Neuronal stem cell (in vitro differentiated cells): Measurements from ENCODE around the gene AGAP4. TPM values are rescaled to one million over a fixed set of nuclear protein-coding genes. Genes with fewer than 3 reads are reported as not detected.
"Not testable (repeated sequence)": the region's sequence is repeated elsewhere in the genome, so short reads cannot be mapped to it uniquely, and the experiment has no call there.

Source experiments
- DNase-seq: peaks from one replicate; pipeline ENCODE4 v3.0.0-alpha.2; 2013; ENCODE audit warnings: low spot score
- H2AFZ ChIP-seq: one replicate; pipeline ENCODE4 v1.6.1; 2013; ENCODE audit warnings: mild to moderate bottlenecking, low read length, inconsistent platforms
- H2AK5ac ChIP-seq: 2 replicates; pipeline ENCODE4 v1.6.1; 2013; ENCODE audit warnings: low read depth, mild to moderate bottlenecking, inconsistent platforms, low read length, moderate library complexity, mixed read lengths
- H2BK120ac ChIP-seq: 2 replicates; pipeline ENCODE4 v1.6.1; 2013; ENCODE audit warnings: low read depth, mild to moderate bottlenecking, inconsistent platforms, low read length, moderate library complexity, mixed read lengths
- H2BK12ac ChIP-seq: one replicate; pipeline ENCODE4 v1.6.1; 2013; ENCODE audit warnings: low read length, inconsistent platforms
- H2BK15ac ChIP-seq: 2 replicates; pipeline ENCODE4 v1.6.1; 2013; ENCODE audit warnings: mild to moderate bottlenecking, low read length, inconsistent platforms, mixed read lengths
- H2BK5ac ChIP-seq: one replicate; pipeline ENCODE4 v1.6.1; 2013; ENCODE audit warnings: inconsistent platforms, mild to moderate bottlenecking, low read length, moderate library complexity
- H3K14ac ChIP-seq: one replicate; pipeline ENCODE4 v1.6.1; 2013; ENCODE audit warnings: low read length, inconsistent platforms
- H3K18ac ChIP-seq: 2 replicates; pipeline ENCODE4 v1.6.1; 2013; ENCODE audit warnings: low read length, inconsistent platforms
- H3K23ac ChIP-seq: 2 replicates; pipeline ENCODE4 v1.6.1; 2013; ENCODE audit warnings: low read depth, mild to moderate bottlenecking, mixed read lengths, low read length, inconsistent platforms; ENCODE audit not compliant: poor library complexity
- H3K27ac ChIP-seq: replicated peaks from 3 replicates; pipeline ENCODE4 v1.5.1; 2013; ENCODE audit warnings: low read length, inconsistent platforms
- H3K27me3 ChIP-seq, 3 experiments: 2 replicates each; pipeline ENCODE4 v1.6.1; 2013; ENCODE audit warnings: low read length in 3 of 3, mild to moderate bottlenecking in 2 of 3, inconsistent platforms in 1 of 3, low read depth in 1 of 3, mixed read lengths in 1 of 3, moderate library complexity in 1 of 3; ENCODE audit not compliant: control insufficient read depth in 3 of 3, insufficient read depth in 3 of 3
- H3K36me3 ChIP-seq, 2 donors: replicated peaks in 1 of 2; 2 replicates each; pipeline ENCODE4 v1.6.1; 2013; ENCODE audit warnings: low read length in 2 of 2; ENCODE audit not compliant: control insufficient read depth in 2 of 2, insufficient read depth in 2 of 2
- H3K4ac ChIP-seq: 2 replicates; pipeline ENCODE4 v1.6.1; 2013; ENCODE audit warnings: inconsistent platforms, mild to moderate bottlenecking, low read length, moderate library complexity
- H3K4me1 ChIP-seq, 2 donors: 1 replicate in 1 of 2; 2 replicates in 1 of 2; pipeline ENCODE4 v1.6.1; 2013; ENCODE audit warnings: low read length in 2 of 2, low read depth in 1 of 2; ENCODE audit not compliant: control insufficient read depth in 2 of 2, insufficient read depth in 1 of 2
- H3K4me2 ChIP-seq: one replicate; pipeline ENCODE4 v1.6.1; 2013; ENCODE audit warnings: mild to moderate bottlenecking, low read length, inconsistent platforms; ENCODE audit not compliant: insufficient read depth, poor library complexity, severe bottlenecking
- H3K4me3 ChIP-seq, 2 donors: 2 replicates each; pipeline ENCODE4 v1.5.1; 2013; ENCODE audit warnings: low read length in 2 of 2, mild to moderate bottlenecking in 2 of 2, inconsistent platforms in 1 of 2, moderate library complexity in 1 of 2
- H3K79me1 ChIP-seq: one replicate; pipeline ENCODE4 v1.6.1; 2013; ENCODE audit warnings: low read depth, mild to moderate bottlenecking, inconsistent platforms, low read length, moderate library complexity
- H3K9ac ChIP-seq: one replicate; pipeline ENCODE4 v1.6.1; 2013; ENCODE audit warnings: mild to moderate bottlenecking, low read depth, low read length, inconsistent platforms; ENCODE audit not compliant: poor library complexity
- H3K9me3 ChIP-seq, 2 donors: replicated peaks in 1 of 2; 2 replicates each; pipeline versions ENCODE3 to v1.6.1; 2013; ENCODE audit warnings: low read length in 2 of 2, mild to moderate bottlenecking in 2 of 2, inconsistent platforms in 1 of 2, low read depth in 1 of 2, mixed read lengths in 1 of 2, moderate library complexity in 1 of 2; ENCODE audit not compliant: control insufficient read depth in 2 of 2, insufficient read depth in 1 of 2
- H4K8ac ChIP-seq: one replicate; pipeline ENCODE4 v1.6.1; 2013; ENCODE audit warnings: low read depth, mild to moderate bottlenecking, inconsistent platforms, low read length, moderate library complexity
- H4K91ac ChIP-seq: one replicate; pipeline ENCODE4 v1.6.1; 2013; ENCODE audit warnings: low read length, low read depth, mild to moderate bottlenecking, inconsistent platforms; ENCODE audit not compliant: poor library complexity
- WGBS, 2 donors: extraction: QIAGEN DNeasy Blood & Tissue Kit; methylation state at CpG; one replicate each; pipeline ENCODE4 v1.1.7; 2013; ENCODE audit warnings: missing lambda C conversion rate in 2 of 2, mixed read lengths in 1 of 2; ENCODE audit not compliant: insufficient read length in 2 of 2, insufficient replicate concordance in 1 of 2; ENCODE audit errors: extremely low coverage in 2 of 2; 5-methylcytosine and 5-hydroxymethylcytosine counted together
- polyA plus RNA-seq, 2 experiments: library from polyadenylated mRNA; stranded (reverse); fragments of 200-250 nt; gene quantifications; one replicate each; pipeline ENCODE4 v1.2.3, GENCODE V29; 2013

Gene AGAP4
- polyA plus RNA-seq (2013, experiment 1 of 2), result 14.0 TPM
- 15.7 TPM for polyA plus RNA-seq (2013, experiment 2 of 2)

DNA sequence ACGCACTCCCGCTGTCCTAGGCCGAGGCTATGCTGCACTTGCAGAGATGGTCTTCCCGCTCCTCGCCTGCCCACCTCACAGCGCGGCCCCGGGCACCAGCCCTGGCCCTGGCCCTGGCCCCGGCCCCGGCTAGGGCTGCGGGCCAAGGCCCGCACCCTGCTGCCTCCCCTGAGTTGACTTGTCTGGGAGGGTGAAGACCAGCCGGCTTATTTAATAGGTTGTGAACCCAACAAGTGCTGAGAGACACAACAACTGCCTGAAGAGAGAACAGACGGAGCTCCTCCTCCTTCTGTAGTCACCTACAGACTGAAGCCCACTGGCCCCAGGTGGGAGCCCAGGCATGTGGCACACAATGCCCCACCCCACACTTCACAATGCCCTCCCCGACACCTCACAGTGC is at the start of gene AGAP4:
TSS of gene AGAP4 (minus strand) at position 101 of the 400 bp plus-strand sequence. CDS start 153 bp downstream, outside the sequence.
- H2BK5ac ChIP-seq, H3K4me3 ChIP-seq, H3K79me1 ChIP-seq, H2AFZ ChIP-seq, H4K91ac ChIP-seq, H3K27me3 ChIP-seq, H3K9me3 ChIP-seq, H3K18ac ChIP-seq, H3K27ac ChIP-seq, H2BK15ac ChIP-seq, DNase-seq, H3K4me1 ChIP-seq, H3K14ac ChIP-seq, H4K8ac ChIP-seq, H2AK5ac ChIP-seq, H2BK12ac ChIP-seq, H3K23ac ChIP-seq, H3K4me2 ChIP-seq, H3K4ac ChIP-seq, H3K36me3 ChIP-seq, H3K9ac ChIP-seq, H2BK120ac ChIP-seq: not testable (repeated sequence)
- no CpG with 5 or more reads among the region's 15 CpGs for WGBS, 2 donors

DNA sequence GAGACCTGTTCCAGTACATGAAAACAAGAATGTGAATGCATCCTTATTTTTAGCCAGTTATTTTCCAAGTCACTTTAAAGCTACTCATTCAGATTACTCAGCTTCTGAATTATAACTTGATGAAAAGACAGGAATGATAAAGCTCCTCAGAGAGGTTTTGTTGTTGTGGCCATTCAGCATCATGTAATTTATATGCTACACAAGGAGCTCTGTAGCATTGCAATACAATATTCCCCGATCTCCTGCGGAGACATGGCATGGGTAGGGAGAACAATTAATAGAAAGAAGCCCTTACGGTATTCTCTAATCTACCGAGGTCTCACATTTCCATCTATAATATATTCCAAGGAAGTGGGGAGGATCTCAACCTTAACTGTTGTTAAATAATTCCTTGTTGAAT is 43.4 kb upstream of the AGAP4 start:
- H2BK15ac ChIP-seq, H3K14ac ChIP-seq, H3K9me3 ChIP-seq, H3K79me1 ChIP-seq, H3K18ac ChIP-seq, H3K4me1 ChIP-seq, H3K27ac ChIP-seq, H3K36me3 ChIP-seq, H2BK5ac ChIP-seq, H4K91ac ChIP-seq, H3K23ac ChIP-seq, H3K4ac ChIP-seq, H4K8ac ChIP-seq, H2AK5ac ChIP-seq, H3K9ac ChIP-seq, DNase-seq, H3K4me2 ChIP-seq, H3K4me3 ChIP-seq, H2BK120ac ChIP-seq, H2BK12ac ChIP-seq, H2AFZ ChIP-seq, H3K27me3 ChIP-seq: not testable (repeated sequence)
- no CpG with 5 or more reads among the region's 4 CpGs for WGBS, 2 donors

DNA sequence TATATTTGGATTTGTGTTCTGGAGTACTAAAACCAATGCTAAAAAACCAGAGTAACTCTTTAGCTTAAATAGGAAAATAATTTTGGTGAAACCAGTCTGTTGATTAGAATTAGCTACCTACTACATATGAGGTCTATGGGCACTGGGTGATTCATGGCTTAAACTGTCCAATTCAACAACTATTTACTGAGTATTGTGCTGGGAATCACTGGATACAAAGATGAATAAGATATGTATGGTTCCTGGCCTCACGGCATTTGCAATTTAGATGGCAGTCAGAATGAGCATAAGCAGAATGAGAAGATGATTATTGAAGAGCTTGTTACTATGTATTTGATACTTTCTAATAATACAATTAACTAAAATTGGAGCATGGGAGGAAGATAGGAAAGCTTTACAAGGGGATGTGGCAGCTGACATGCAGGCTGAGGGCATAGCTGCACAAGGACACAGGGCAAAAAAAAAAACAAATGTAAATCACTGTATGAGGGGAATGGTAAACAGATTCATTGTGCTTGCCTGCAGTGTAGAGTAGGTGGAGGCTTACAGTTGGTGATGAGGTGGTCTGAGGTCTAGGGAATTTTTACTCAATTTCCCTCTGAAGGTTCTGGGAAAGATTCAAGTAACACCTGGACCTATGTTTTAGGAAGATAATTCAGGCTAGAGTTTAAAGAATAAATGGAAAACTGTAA is 42.4 kb upstream of the AGAP4 start:
- H3K4ac ChIP-seq, H3K14ac ChIP-seq, H3K4me2 ChIP-seq, H3K9ac ChIP-seq, H3K23ac ChIP-seq, H3K9me3 ChIP-seq, DNase-seq, H2BK120ac ChIP-seq, H3K4me3 ChIP-seq, H3K27ac ChIP-seq, H3K36me3 ChIP-seq, H4K91ac ChIP-seq, H4K8ac ChIP-seq, H3K79me1 ChIP-seq, H2AK5ac ChIP-seq, H2BK15ac ChIP-seq, H2BK12ac ChIP-seq, H3K18ac ChIP-seq, H3K4me1 ChIP-seq, H2AFZ ChIP-seq, H2BK5ac ChIP-seq, H3K27me3 ChIP-seq: not testable (repeated sequence)
- no CpG with 5 or more reads among the region's 1 CpG for WGBS, 2 donors

DNA sequence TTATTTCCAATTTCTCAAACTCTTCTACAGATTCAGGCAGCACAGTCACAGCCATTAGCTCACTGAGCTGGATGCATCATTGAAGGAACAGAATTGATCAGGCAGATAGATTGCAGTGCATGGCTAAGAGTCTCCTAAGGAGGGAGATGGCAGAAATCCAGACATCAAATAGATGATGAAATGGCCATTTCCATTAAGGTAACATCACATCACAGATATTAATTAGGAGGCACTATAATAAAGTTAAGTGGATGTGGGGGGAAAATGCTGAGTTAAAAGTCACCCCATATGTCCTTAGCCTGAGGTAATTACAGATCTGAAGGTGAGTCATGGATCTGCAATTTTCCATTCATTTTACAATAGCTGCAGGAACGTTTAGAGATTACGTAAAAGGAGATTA is 35.6 kb upstream of the AGAP4 start:
- H3K4ac ChIP-seq, H4K8ac ChIP-seq, H3K27me3 ChIP-seq, H2BK5ac ChIP-seq, H3K79me1 ChIP-seq, H2AFZ ChIP-seq, H3K9me3 ChIP-seq, H2AK5ac ChIP-seq, H3K23ac ChIP-seq, H3K14ac ChIP-seq, H2BK15ac ChIP-seq, H3K4me1 ChIP-seq, H3K27ac ChIP-seq, H3K18ac ChIP-seq, H3K9ac ChIP-seq, H4K91ac ChIP-seq, H3K36me3 ChIP-seq, H3K4me3 ChIP-seq, H2BK120ac ChIP-seq, H3K4me2 ChIP-seq, H2BK12ac ChIP-seq, DNase-seq: not testable (repeated sequence)
- no CpG with 5 or more reads among the region's 2 CpGs for WGBS, 2 donors
